ENCODE data around the gene STMND1.

GRCh38 chr6:17098538-17098937 is 3.3 kb upstream of the STMND1 start:
- TF ChIP-seq CTCF (IDR thresholded peaks at IDR 0.05), result no peak
- TF ChIP-seq POLR2A (IDR thresholded peaks at IDR 0.05), result no peak
